HG03196 (cell line): ENCODE results near the gene TMPRSS9.

ENCODE experiments used
- ATAC-seq: cut with Tn5 transposase; IDR thresholded peaks from one replicate; pipeline ENCODE4 v1.9.1; 2021; ENCODE audit not compliant: unreplicated experiment

TMPRSS9 gene

GRCh38 chr19:2358548-2359173, 1.4 kb upstream of the TMPRSS9 start:
- no peak for ATAC-seq

- ATAC-seq: no peak
These were observed 768 bp downstream of the TMPRSS9 start for GRCh38 chr19:2360833-2361232.

DNA sequence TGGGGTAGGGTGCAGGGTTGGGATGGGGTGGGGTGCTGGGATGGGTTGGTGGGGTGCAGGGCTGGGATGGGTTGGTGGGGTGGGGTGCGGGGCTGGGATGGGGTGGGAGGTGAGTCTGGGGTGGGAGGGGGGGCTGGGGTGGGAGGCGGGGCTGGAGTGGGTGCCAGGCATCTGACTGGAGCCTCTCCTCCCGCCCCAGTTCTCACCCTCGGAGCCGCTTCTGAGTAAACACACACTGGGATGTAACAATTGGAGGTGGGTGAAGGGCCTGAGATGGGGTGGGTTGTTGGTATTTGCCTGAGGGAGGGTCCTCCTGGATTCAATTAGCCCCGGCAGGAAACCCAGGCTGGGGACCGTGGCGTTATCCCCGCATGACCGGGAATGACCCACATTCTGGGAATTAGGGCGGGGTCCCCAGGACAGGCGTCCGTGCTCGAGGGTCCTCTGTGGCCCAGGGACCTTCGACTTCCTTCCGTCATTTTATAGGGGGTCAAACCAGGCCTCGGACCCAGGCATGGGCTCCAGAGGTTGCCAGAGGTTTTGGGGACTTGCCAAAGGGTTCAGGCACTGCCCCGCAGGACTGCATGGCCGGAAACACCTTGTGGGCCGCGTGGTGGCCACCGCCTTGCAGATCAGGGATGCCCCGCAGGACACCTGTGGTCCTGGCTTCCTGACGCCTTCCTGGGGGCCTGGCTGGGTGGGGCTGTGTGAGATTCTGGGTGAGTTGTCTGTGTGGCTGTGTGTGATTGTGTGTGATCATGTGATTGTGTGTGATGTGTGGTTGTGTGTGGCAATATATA, 1.4 kb downstream of the TMPRSS9 start:
- no peak for ATAC-seq

DNA sequence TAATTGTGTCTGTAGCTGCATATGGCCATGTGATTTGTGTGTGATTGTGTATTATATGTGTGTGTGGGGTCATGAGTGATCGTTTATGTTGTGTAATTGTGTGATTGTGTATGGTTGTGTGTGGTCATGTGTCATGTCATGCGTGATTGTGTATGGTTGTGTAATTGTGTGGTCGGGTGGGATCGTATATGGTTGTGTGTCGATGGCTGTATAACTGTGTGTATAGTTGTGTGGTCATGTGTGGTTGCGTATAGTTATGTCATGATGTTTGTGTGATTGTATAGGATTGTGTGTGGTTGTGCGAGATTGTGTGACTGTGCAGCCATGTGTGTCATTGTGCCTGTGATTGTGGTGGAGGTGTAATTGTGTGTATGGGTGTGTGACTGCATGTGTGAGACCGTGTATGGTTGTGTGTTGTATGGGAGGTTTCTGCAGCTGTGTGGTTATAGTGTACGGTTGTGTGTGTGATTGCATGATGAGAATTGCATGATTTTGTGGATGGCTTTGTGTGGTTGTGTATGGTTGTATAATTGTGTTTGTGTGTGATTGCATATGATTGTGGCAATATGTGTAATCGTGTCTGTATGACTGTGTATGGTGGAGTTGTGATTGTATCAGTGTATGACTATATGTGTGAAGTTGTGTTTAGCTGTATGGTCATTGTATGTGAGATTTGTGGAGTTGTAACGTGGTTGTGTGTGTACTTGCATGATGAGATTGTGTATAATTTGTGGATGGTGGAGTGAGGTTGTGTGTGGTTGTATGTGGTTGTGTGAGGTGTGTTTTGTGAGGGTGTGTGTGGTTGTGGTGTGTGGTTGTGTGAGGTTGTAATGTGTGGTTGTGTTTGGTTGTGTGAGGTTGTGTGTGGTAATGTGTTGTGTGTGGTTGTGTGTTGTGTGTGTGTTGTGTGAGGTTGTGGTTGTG, 2.2 kb downstream of the TMPRSS9 start:
- ATAC-seq: no peak

GRCh38 chr19:2362970-2363300, 2.9 kb downstream of the TMPRSS9 start:
- ATAC-seq: no peak

DNA sequence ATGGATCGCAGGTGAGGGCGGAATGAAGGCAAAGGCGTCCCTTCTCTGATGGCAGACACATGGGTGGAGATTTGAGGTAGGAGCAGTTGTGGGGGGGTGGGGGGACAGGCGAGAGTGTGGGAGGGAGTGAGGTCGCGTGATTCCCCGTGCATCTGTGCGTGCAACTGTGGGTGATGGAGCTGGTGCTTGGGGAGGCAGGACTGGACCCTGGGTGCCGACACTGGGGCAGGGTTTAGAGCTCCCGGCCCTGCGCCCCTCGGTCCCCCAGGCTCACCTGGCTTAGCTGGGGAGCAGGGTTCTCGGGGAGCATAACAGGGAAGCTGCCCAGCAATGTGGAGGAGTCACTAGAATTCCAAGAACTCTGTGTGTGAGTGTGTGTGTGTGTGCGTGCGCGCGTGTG, 3.4 kb downstream of the TMPRSS9 start:
- ATAC-seq: no peak

DNA sequence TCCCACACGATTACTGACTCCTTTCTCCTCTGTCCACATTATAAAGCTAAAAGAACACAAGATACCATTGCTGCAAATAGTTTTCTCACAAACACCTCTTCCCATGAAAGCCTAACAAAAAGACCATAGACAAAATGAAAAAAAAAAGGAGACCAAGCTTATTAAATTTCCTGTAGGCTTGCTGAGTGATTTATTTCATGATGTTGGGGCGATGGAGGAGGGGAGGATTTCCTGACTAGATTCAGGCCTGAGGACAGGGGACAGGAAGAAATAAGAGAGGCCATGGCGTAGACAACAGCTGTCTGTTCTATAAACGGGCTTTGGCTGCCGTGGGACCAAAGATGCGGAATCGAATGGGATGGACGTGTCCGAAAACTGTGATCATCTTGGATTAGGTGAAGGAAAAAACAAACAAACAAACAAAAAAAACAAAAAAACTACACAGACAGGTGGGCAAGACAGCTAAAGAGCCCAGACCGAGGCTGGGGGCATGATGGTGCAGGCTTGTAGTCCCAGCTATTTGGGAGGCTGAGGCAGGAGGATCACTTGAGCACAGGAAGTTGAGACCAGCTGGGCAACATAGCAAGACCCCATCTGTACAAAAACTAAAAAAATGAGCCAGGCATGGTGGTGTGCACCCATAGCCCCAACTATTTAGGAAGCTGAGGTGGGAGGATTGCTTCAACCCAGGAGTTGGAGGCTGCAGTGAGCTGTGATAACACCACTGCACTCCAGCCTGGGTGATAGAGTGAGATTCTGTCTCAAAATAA, 5.3 kb downstream of the TMPRSS9 start:
- ATAC-seq: no peak

GRCh38 chr19:2371656-2372055, 11.6 kb downstream of the TMPRSS9 start:
- ATAC-seq: no peak

DNA sequence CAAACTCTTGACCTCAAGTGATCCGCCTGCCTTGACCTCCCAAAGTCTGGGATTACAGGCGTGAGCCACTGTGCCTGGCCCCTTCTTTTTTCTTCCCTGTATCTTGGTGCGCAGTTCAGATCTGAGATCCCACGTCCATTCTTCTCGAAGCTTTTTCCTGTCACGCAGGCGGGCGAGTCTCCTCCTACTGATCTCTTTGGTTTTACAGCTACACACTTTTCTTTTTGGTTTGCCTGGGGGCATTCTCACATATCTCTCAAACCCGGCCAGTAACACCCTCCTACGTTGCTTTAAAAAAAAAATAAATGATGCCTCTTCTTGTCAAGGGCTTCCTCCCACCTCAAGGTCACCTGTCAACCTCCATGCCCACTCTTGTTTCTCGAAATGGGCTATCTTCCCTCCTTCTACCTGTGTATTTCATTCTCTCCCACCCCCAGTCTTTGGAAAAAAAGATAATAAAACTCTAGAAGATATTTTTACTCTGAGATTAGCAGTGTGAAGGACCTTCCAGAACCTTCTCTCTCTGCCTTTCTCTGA, 12.1 kb downstream of the TMPRSS9 start:
- no peak for ATAC-seq

GRCh38 chr19:2374808-2375207, 14.7 kb downstream of the TMPRSS9 start:
- no peak for ATAC-seq

DNA sequence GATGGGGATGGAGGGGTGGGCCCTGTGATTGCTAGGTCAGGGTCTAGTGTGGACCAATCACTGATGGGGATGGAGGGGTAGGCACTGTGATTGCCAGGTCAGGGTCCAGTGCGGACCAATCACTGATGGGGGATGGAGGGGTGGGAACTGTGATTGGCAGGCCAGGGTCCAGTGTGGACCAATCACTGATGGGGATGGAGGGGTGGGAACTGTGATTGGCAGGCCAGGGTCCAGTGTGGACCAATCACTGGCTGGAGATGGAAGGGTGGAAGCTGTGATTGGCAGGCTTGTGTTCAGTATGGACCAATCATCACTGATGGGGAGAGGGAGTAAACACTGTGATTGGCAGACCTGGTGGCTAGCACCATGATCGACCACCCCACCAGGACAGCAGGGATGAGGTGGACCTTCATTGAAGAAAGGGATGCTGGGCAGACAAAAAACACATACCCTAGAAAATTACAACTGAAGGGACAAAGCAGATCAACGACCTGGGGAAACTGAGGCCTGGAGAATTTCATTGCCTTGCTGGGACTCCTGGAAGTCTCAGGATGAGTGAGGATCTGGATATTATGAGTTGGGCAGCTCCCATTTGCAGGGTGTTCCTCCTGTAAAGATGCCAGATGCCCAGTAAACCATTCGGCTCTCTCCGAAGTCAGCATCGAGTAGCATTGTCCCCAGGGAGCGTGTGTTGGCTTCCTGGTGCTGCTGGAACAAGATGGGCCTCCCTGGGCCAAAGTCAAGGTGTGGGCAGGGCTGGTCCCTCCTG, 15.5 kb downstream of the TMPRSS9 start:
- ATAC-seq: no peak

GRCh38 chr19:2376784-2377519, 16.9 kb downstream of the TMPRSS9 start:
- no peak for ATAC-seq

GRCh38 chr19:2380567-2380966, 20.5 kb downstream of the TMPRSS9 start:
- no peak for ATAC-seq

GRCh38 chr19:2381148-2381820, 21.2 kb downstream of the TMPRSS9 start:
- no peak for ATAC-seq

DNA sequence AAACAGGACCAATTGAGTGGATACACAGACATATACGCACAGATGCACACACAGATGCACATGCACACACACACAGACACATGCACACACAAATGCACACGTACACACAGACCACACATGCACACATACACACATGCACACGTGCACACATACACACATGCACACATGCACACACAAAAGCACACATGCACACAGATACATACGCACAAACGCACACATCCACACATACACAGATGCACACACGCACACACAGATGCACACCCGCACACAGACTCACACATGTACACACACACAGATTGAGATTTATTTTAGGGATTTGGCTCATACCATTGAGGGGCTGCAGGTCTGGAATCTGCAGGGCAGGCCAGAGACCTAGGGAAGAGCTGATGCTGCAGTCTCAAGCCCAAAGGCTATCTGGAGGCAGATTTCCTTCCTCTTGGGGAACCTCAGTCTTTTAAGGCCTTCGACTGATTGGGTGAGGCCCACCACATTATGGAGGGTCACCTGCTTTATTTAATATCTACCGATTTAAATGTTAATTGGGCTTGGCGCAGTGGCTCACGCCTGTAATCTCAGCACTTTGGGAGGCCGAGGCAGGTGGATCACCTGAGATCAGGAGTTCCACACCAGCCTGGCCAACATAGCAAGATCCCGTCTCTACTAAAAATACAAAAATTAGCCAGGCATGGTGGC, 22.6 kb downstream of the TMPRSS9 start:
- no peak for ATAC-seq

DNA sequence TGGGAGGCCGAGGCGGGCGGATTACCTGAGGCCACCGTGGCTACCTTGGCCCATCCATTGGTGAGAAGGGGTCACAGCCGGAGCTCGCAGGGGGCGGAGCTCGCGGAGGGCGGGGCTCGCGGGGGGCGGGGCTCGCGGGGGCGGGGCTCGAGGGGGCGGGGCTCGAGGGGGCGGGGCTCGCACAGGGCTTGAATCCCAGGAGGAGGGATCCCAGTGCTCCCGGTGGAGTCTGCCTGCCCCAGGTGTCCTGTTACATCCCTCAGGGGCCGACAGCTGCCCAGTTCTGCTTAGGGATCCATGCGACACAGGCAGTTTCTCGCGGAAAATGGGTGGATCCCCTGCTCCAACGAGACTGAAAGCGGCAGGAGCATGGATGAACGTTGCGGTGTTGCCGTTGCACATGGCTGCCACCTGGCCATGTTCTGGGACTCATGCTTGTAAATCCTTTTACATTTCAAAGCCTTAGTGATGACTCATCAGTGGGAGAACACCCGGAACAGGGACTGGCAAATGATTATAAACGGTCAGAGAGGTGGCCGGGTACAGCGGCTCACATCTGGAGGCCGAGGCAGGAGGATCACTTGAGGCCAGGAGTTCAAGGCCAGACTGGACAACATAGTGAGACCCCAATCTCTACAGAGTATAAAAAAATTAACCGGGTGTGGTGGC, 25.1 kb downstream of the TMPRSS9 start:
- no peak for ATAC-seq
